IMR-90 (cell line): Measurements from ENCODE around the gene GRAP. TPM values are rescaled to one million over a fixed set of nuclear protein-coding genes. Genes with fewer than 3 reads are reported as not detected.

Experiments used
- ATAC-seq: fragments of 200-7000 bp; cut with Tn5 transposase; 2 replicates; pipeline ENCODE4 v1.9.1; 2020; ENCODE audit warnings: low read depth, mild to moderate bottlenecking, moderate library complexity
- BruUV-seq: library from RNA; stranded (reverse); fragments of 400-500 nt; replicated peaks from 2 replicates; lab custom pipeline; 2021; lab: Mats Ljungman, UMichigan
- CTCF ChIA-PET: fragments of 300-600 bp; formaldehyde crosslinking; extraction: SDS; loops from one replicate; lab custom pipeline; 2021; ENCODE audit warnings: antibody characterized with exemption; lab: Yijun Ruan, JAX
- POLR2A ChIA-PET: fragments of 300-600 bp; sonication (Branson Sonifier 250); formaldehyde crosslinking; loops from one replicate; lab custom pipeline; 2022; ENCODE audit warnings: antibody characterized with exemption; ENCODE audit not compliant: unreplicated experiment; lab: Charles Lee
- DNase-seq: peaks from one replicate; pipeline ENCODE4 v3.0.0; 2013
- H2AFZ ChIP-seq: replicated peaks from 2 replicates; pipeline ENCODE3; 2013; ENCODE audit warnings: low read length, mild to moderate bottlenecking; ENCODE audit not compliant: poor library complexity
- H2AK5ac ChIP-seq: 2 replicates; pipeline ENCODE4 v1.6.1; 2013; ENCODE audit warnings: low read depth, low read length, inconsistent platforms
- H2AK9ac ChIP-seq: replicated peaks from 2 replicates; pipeline ENCODE3; 2013; ENCODE audit warnings: mild to moderate bottlenecking, low read depth, low read length, moderate library complexity; ENCODE audit not compliant: poor library complexity
- H2BK120ac ChIP-seq: 2 replicates; pipeline ENCODE4 v1.6.1; 2013; ENCODE audit warnings: low read depth, low read length, inconsistent platforms
- H2BK15ac ChIP-seq: 3 replicates; pipeline ENCODE4 v1.6.1; 2013; ENCODE audit warnings: low read depth, low read length, inconsistent platforms
- H2BK20ac ChIP-seq: 2 replicates; pipeline ENCODE4 v1.6.1; 2013; ENCODE audit warnings: low read depth, mild to moderate bottlenecking, inconsistent platforms, low read length, moderate library complexity
- H2BK5ac ChIP-seq: 2 replicates; pipeline ENCODE4 v1.6.1; 2013; ENCODE audit warnings: mild to moderate bottlenecking, low read depth, low read length, inconsistent platforms; ENCODE audit not compliant: poor library complexity, severe bottlenecking
- H3K14ac ChIP-seq: replicated peaks from 2 replicates; pipeline ENCODE4 v1.6.1; 2013; ENCODE audit warnings: low read depth, low read length, inconsistent platforms
- H3K18ac ChIP-seq: 2 replicates; pipeline ENCODE4 v1.6.1; 2013; ENCODE audit warnings: low read depth, low read length, control low read depth
- H3K23ac ChIP-seq: 2 replicates; pipeline ENCODE4 v1.6.1; 2013; ENCODE audit warnings: low read depth, low read length, inconsistent platforms
- H3K27ac ChIP-seq: 2 replicates; pipeline ENCODE4 v1.5.1; 2013; ENCODE audit warnings: mild to moderate bottlenecking, control low read depth, low read length; ENCODE audit not compliant: insufficient read depth
- H3K27me3 ChIP-seq: 2 replicates; pipeline ENCODE4 v1.6.1; 2013; ENCODE audit warnings: low read length; ENCODE audit not compliant: control insufficient read depth, insufficient read depth
- H3K36me3 ChIP-seq: 2 replicates; pipeline ENCODE4 v1.6.1; 2013; ENCODE audit warnings: low read length, mixed read lengths; ENCODE audit not compliant: control insufficient read depth, insufficient read depth
- H3K4ac ChIP-seq: 2 replicates; pipeline ENCODE4 v1.6.1; 2013; ENCODE audit warnings: low read depth, low read length, inconsistent platforms
- H3K4me1 ChIP-seq: 2 replicates; pipeline ENCODE4 v1.6.1; 2013; ENCODE audit warnings: low read length, mixed read lengths; ENCODE audit not compliant: control insufficient read depth, insufficient read depth
- H3K4me2 ChIP-seq: 2 replicates; pipeline ENCODE4 v1.6.1; 2013; ENCODE audit warnings: low read depth, mild to moderate bottlenecking, control low read depth, low read length, moderate library complexity
- H3K4me3 ChIP-seq: 2 replicates; pipeline ENCODE4 v1.5.1; 2013; ENCODE audit warnings: low read depth, mild to moderate bottlenecking, control low read depth, low read length, moderate library complexity; ENCODE audit not compliant: insufficient read depth
- H3K56ac ChIP-seq: 2 replicates; pipeline ENCODE4 v1.6.1; 2013; ENCODE audit warnings: low read length, inconsistent platforms; ENCODE audit not compliant: insufficient read depth; ENCODE audit errors: extremely low read depth
- H3K79me1 ChIP-seq, 2 experiments: 2 replicates each; pipeline ENCODE4 v1.6.1; 2013; ENCODE audit warnings: low read length in 2 of 2, inconsistent platforms in 1 of 2, low read depth in 1 of 2
- H3K9ac ChIP-seq: 2 replicates; pipeline ENCODE4 v1.6.1; 2013; ENCODE audit warnings: low read depth, low read length, control low read depth
- H3K9me1 ChIP-seq: 2 replicates; pipeline ENCODE4 v1.6.1; 2013; ENCODE audit warnings: low read length, inconsistent platforms; ENCODE audit not compliant: insufficient read depth
- H3K9me3 ChIP-seq: 2 replicates; pipeline ENCODE4 v1.6.1; 2013; ENCODE audit warnings: low read length; ENCODE audit not compliant: control insufficient read depth, insufficient read depth
- H4K20me1 ChIP-seq: 2 replicates; pipeline ENCODE4 v1.6.1; 2013; ENCODE audit warnings: low read length, inconsistent platforms; ENCODE audit not compliant: insufficient read depth
- H4K5ac ChIP-seq: 2 replicates; pipeline ENCODE4 v1.6.1; 2013; ENCODE audit warnings: mild to moderate bottlenecking, low read depth, low read length, control low read depth
- H4K8ac ChIP-seq, 2 experiments: 2 replicates each; pipeline ENCODE4 v1.6.1; 2013; ENCODE audit warnings: low read depth in 2 of 2, low read length in 2 of 2, control low read depth in 1 of 2, inconsistent platforms in 1 of 2
- H4K91ac ChIP-seq: 2 replicates; pipeline ENCODE4 v1.6.1; 2013; ENCODE audit warnings: low read depth, low read length, inconsistent platforms; ENCODE audit not compliant: insufficient read depth
- MAFK ChIP-seq: IDR thresholded peaks from 2 replicates; pipeline ENCODE4 v1.6.1; 2012; ENCODE audit warnings: low read depth, low read length, improper control_type of control experiment
- MAZ ChIP-seq: IDR thresholded peaks from 2 replicates; pipeline ENCODE4 v1.6.1; 2012; ENCODE audit warnings: low read depth, mild to moderate bottlenecking, low read length, improper control_type of control experiment, moderate library complexity, borderline replicate concordance
- MXI1 ChIP-seq: IDR thresholded peaks from 2 replicates; pipeline ENCODE4 v1.6.1; 2012; ENCODE audit warnings: low read depth, mild to moderate bottlenecking, low read length, moderate library complexity, borderline replicate concordance
- POLR2A ChIP-seq: IDR thresholded peaks from 2 replicates; pipeline ENCODE4 v1.6.1; 2012; ENCODE audit warnings: mild to moderate bottlenecking, low read depth, low read length
- RAD21 ChIP-seq: IDR thresholded peaks from 2 replicates; pipeline ENCODE4 v1.6.1; 2012; ENCODE audit warnings: low read length, improper control_type of control experiment
- RCOR1 ChIP-seq: IDR thresholded peaks from 2 replicates; pipeline ENCODE4 v1.6.1; 2012; ENCODE audit warnings: mild to moderate bottlenecking, low read length, improper control_type of control experiment; ENCODE audit not compliant: insufficient replicate concordance
- SMC3 ChIP-seq: fragments of 150-350 bp; IDR thresholded peaks from 2 replicates; pipeline ENCODE4 v1.6.1; 2016; ENCODE audit warnings: low read depth, mild to moderate bottlenecking, antibody characterized with exemption, low read length, moderate library complexity
- WGBS, 2 experiments: methylation state at CpG; one replicate each; pipeline versions ENCODE4 v1.1.5 to v1.1.7; 2013; ENCODE audit warnings: missing lambda C conversion rate in 2 of 2; ENCODE audit not compliant: insufficient read length in 1 of 2; ENCODE audit errors: extremely low coverage in 2 of 2; 5-methylcytosine and 5-hydroxymethylcytosine counted together
- dilution Hi-C: fragments of 300-500 bp; cut with HindIII; formaldehyde crosslinking; loops from one replicate; pipeline ENCODE4 v1.14.3; 2018; ENCODE audit warnings: low sequenced_read_pairs; ENCODE audit not compliant: unreplicated experiment
- in situ Hi-C: fragments of 300-500 bp; cut with MboI; formaldehyde crosslinking; loops from 3 replicates; pipeline ENCODE4 v1.14.3; 2019; ENCODE audit warnings: low sequenced_read_pairs, inconsistent platforms, mixed read lengths
- intact Hi-C: fragments of 100-400 bp; cut with micrococcal nuclease; formaldehyde crosslinking; loops from 2 replicates; pipeline ENCODE4 v1.10.0; 2022
- polyA plus RNA-seq, 3 experiments: library from polyadenylated mRNA; depleted of rRNA; stranded (reverse); fragments of >200 nt; gene quantifications; 2 replicates each; pipeline ENCODE4 v1.2.3, GENCODE V29; 2012; ENCODE audit warnings: low replicate concordance in 1 of 3
- total RNA-seq: library from RNA; depleted of rRNA; stranded (reverse); fragments of >200 nt; gene quantifications from 2 replicates; pipeline ENCODE4 v1.2.3, GENCODE V29; 2012
- TF ChIP-seq, protein P1 (sequence below): conservative IDR thresholded peaks from 2 replicates; pipeline ENCODE4 v1.5.1; 2012; ENCODE audit warnings: mild to moderate bottlenecking, low read depth, low read length, improper control_type of control experiment

GRAP gene
- total and polyA plus RNA-seq, 2 of the 4 experiments (the other 2 are of a cell fraction) = under 0.01 to 0.14 TPM

DNA sequence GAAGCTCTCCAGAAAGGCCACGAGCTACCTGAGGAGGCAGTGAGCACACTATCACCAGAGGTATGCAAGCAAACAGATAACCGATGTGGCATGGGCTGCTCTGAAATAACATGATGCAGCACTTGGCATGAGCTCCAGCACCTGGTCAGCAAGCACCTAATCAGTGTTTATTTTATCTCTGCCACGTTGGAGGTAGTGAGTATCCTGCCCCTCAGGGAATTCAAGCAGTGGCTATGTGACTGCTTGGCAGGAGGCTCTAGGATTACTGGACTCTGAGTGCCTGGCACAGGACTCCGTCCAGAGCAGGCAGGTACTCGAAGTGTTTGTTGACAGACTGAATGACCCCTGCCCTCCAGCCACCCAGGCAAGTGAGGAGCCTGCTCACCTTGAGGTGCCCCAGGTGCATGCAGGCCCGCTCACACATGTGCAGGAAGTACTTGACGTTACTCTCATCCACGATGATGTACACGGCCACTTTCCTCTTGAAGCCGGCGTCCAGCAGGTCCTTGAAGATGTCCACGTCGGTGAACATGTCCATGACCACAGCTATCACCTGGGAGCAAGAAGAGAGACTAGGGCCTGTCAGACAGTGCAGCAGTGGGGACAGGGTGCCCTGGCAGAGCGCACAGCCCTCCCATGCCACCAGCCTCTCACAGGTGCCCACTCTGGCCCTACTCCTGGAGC lies 58.8 kb downstream of the GRAP start:
- Histone ChIP-seq H4K91ac (no peak overlapping the region), H2BK15ac (no peak overlapping the region), H3K27ac (no peak overlapping the region), H3K56ac (no peak overlapping the region), H3K4me1 (no peaks in the 10 kb centered on the region), H3K4ac (no peak overlapping the region), H3K23ac (no peak overlapping the region), H3K79me1 (peaks cover 17 to 63% of the 10 kb centered on the region in 2 experiments; a peak in 3 of 4 replicates), H3K9me1 (peaks cover under 1% of the 10 kb centered on the region; the same call in 1 of the 2 replicates), H3K4me3 (no peak overlapping the region), H3K4me2 (no peak overlapping the region), H2BK20ac (no peak overlapping the region), H3K9me3 (no peaks in the 10 kb centered on the region), H2BK5ac (no peak overlapping the region), H2BK120ac (no peak overlapping the region), H4K8ac (no peak overlapping the region), H4K5ac (no peak overlapping the region), H2AK9ac (no peak overlapping the region), H2AFZ (no peak overlapping the region), H3K14ac (no peak overlapping the region), H3K27me3 (no peaks in the 10 kb centered on the region), H2AK5ac (no peak overlapping the region), H3K18ac (no peak overlapping the region), H3K36me3 (peaks cover 28% of the 10 kb centered on the region), H4K20me1 (peaks cover 21% of the 10 kb centered on the region), H3K9ac (no peak overlapping the region)
- in situ Hi-C loops (no loop called here), intact Hi-C loops (no loop called here), dilution Hi-C loops (no loop called here)
- ATAC-seq = no peak
- no peak for DNase-seq
- TF ChIP-seq MXI1 = no peak
- TF ChIP-seq, protein P1, sequence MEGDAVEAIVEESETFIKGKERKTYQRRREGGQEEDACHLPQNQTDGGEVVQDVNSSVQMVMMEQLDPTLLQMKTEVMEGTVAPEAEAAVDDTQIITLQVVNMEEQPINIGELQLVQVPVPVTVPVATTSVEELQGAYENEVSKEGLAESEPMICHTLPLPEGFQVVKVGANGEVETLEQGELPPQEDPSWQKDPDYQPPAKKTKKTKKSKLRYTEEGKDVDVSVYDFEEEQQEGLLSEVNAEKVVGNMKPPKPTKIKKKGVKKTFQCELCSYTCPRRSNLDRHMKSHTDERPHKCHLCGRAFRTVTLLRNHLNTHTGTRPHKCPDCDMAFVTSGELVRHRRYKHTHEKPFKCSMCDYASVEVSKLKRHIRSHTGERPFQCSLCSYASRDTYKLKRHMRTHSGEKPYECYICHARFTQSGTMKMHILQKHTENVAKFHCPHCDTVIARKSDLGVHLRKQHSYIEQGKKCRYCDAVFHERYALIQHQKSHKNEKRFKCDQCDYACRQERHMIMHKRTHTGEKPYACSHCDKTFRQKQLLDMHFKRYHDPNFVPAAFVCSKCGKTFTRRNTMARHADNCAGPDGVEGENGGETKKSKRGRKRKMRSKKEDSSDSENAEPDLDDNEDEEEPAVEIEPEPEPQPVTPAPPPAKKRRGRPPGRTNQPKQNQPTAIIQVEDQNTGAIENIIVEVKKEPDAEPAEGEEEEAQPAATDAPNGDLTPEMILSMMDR = no peak
- no peak for TF ChIP-seq RAD21
- TF ChIP-seq MAZ = no peak
- TF ChIP-seq MAFK = no peak
- TF ChIP-seq SMC3 = no peak
- TF ChIP-seq POLR2A = no peak
- no peak for TF ChIP-seq RCOR1
- ChIA-PET CTCF (no interaction called here), POLR2A (no interaction called here)
- 94% methylated on average over 6 of the region's 14 CpGs; no CpG with 5 or more reads in 1 of the 2 experiments for WGBS, 2 experiments
- BruUV-seq = no TSS peak
